Measurements from ENCODE around the gene ENTPD2. TPM values are rescaled to one million over a fixed set of nuclear protein-coding genes. Genes with fewer than 3 reads are reported as not detected.
"Not testable (repeated sequence)": the region's sequence is repeated elsewhere in the genome, so short reads cannot be mapped to it uniquely, and the experiment has no call there.

The ENTPD2 gene
- total and polyA plus RNA-seq, 4 experiments from 2014 or later = not detected

GRCh38 chr9:137064027-137064879, 10.4 kb upstream of the ENTPD2 start:
- ChIA-PET POLR2A (ENCODE audit: partially characterized antibody) (interaction anchor here (0.7 to 1.7 kb wide), 3 partner anchors 12 to 22 kb away, joined by 3 to 4 read pairs (median 4); partner anchors contain the start of genes MAN1B1 and NPDC1), CTCF (ENCODE audit: partially characterized antibody) (interaction anchor here (0.9 to 4.5 kb wide), 19 partner anchors 8 to 278 kb away, joined by 3 to 30 read pairs (median 5); partner anchors contain the start of genes ABCA2, MAN1B1, NPDC1 and UAP1L1)
- Mint-ChIP-seq H3K4me3 (no peak overlapping the region), H3K27me3 (peaks cover 0 to 4% of the 10 kb centered on the region in 2 donors), H3K4me1 (peaks cover 4 to 10% (median 7%) of the 10 kb centered on the region in 4 donors), H3K36me3 (no peaks in the 10 kb centered on the region), H3K9me3 (no peaks in the 10 kb centered on the region), H3K27ac (peak overlapping the region in 2 of 7 donors; percentile 41 to 53)
- Histone ChIP-seq H3K4me3 (ENCODE audit: low read length in 2 of 2) (no peak overlapping the region), H3K4me1 (ENCODE audit: insufficient read depth, low read length) (peaks cover 11% of the 10 kb centered on the region), H3K27me3 (ENCODE audit: insufficient read depth, low read length) (no peaks in the 10 kb centered on the region), H3K36me3 (ENCODE audit: insufficient read depth, low read length) (no peaks in the 10 kb centered on the region), H3K9me3 (ENCODE audit: control insufficient read depth in 1 of 2, low read length in 2 of 2) (no peaks in the 10 kb centered on the region), H3K27ac (ENCODE audit: low read depth, low read length) (no peak overlapping the region)
- intact Hi-C loops (cut with micrococcal nuclease) = no loop called here
- peak in 3 of 5 donors; percentile 34 to 56 (median 40) for DNase-seq

GRCh38 chr9:137063311-137064026, 9.6 kb upstream of the ENTPD2 start:
- H3K4me3 ChIP-seq (ENCODE audit: low read length in 2 of 2) = no peak overlapping the region
- intact Hi-C loops (cut with micrococcal nuclease) = no loop called here

GRCh38 chr9:137062798-137063197, 8.9 kb upstream of the ENTPD2 start:
- DNase-seq; H3K4me1 ChIP-seq (ENCODE audit: insufficient read depth, low read length); H3K27ac ChIP-seq (ENCODE audit: low read depth, low read length); intact Hi-C loops (cut with micrococcal nuclease); H3K27me3 ChIP-seq (ENCODE audit: insufficient read depth, low read length); H3K27ac Mint-ChIP-seq; H3K9me3 Mint-ChIP-seq; POLR2A ChIA-PET (ENCODE audit: partially characterized antibody); H3K36me3 ChIP-seq (ENCODE audit: insufficient read depth, low read length); H3K27me3 Mint-ChIP-seq; H3K9me3 ChIP-seq (ENCODE audit: control insufficient read depth in 1 of 2, low read length in 2 of 2); H3K4me3 ChIP-seq (ENCODE audit: low read length in 2 of 2); H3K4me3 Mint-ChIP-seq; H3K4me1 Mint-ChIP-seq; H3K36me3 Mint-ChIP-seq: not testable (repeated sequence)
- CTCF ChIA-PET (ENCODE audit: partially characterized antibody) = interaction anchor here (1.7 kb wide), 1 partner anchor 33 kb away, joined by 12 read pairs; no protein-coding TSS in a partner anchor

More at GRCh38 chr9:137063311-137064026, 9.6 kb upstream of the ENTPD2 start:
- Mint-ChIP-seq H3K4me3 (no peak overlapping the region), H3K27ac (no peak overlapping the region), H3K9me3 (no peaks in the 10 kb centered on the region), H3K27me3 (peaks cover 0 to 4% of the 10 kb centered on the region in 2 donors), H3K4me1 (peaks cover 4 to 10% (median 7%) of the 10 kb centered on the region in 4 donors), H3K36me3 (no peaks in the 10 kb centered on the region)
- Histone ChIP-seq H3K36me3 (ENCODE audit: insufficient read depth, low read length) (no peaks in the 10 kb centered on the region), H3K27ac (ENCODE audit: low read depth, low read length) (no peak overlapping the region), H3K9me3 (ENCODE audit: control insufficient read depth in 1 of 2, low read length in 2 of 2) (no peaks in the 10 kb centered on the region), H3K27me3 (ENCODE audit: insufficient read depth, low read length) (no peaks in the 10 kb centered on the region), H3K4me1 (ENCODE audit: insufficient read depth, low read length) (peaks cover 6% of the 10 kb centered on the region)
- ChIA-PET CTCF (ENCODE audit: partially characterized antibody) (interaction anchor here (0.9 to 3.8 kb wide), 16 partner anchors 8 to 277 kb away, joined by 3 to 29 read pairs (median 5); partner anchors contain the start of genes MAN1B1, NPDC1 and UAP1L1), POLR2A (ENCODE audit: partially characterized antibody) (interaction anchor here (0.7 to 1.7 kb wide), 3 partner anchors 11 to 23 kb away, joined by 3 to 4 read pairs (median 4); partner anchors contain the start of genes MAN1B1 and NPDC1)
- no peak for DNase-seq

GRCh38 chr9:137062384-137062783, 8.5 kb upstream of the ENTPD2 start:
- H3K27me3 ChIP-seq (ENCODE audit: insufficient read depth, low read length) = no peaks in the 10 kb centered on the region
- Mint-ChIP-seq H3K4me3 (no peak overlapping the region), H3K27me3 (no peaks in the 10 kb centered on the region), H3K9me3 (no peaks in the 10 kb centered on the region), H3K4me1 (peaks cover 0 to 3% (median 3%) of the 10 kb centered on the region in 4 donors), H3K27ac (no peak overlapping the region), H3K36me3 (no peaks in the 10 kb centered on the region)
- ChIA-PET POLR2A (ENCODE audit: partially characterized antibody) (no interaction called here), CTCF (ENCODE audit: partially characterized antibody) (interaction anchor here (1.7 kb wide), 1 partner anchor 33 kb away, joined by 12 read pairs; no protein-coding TSS in a partner anchor)
- no peak overlapping the region for H3K4me3 ChIP-seq (ENCODE audit: low read length in 2 of 2)
- no peak overlapping the region for H3K27ac ChIP-seq (ENCODE audit: low read depth, low read length)
- no peaks in the 10 kb centered on the region for H3K9me3 ChIP-seq (ENCODE audit: control insufficient read depth in 1 of 2, low read length in 2 of 2)
- intact Hi-C loops (cut with micrococcal nuclease) = no loop called here
- no peaks in the 10 kb centered on the region for H3K36me3 ChIP-seq (ENCODE audit: insufficient read depth, low read length)
- H3K4me1 ChIP-seq (ENCODE audit: insufficient read depth, low read length) = no peaks in the 10 kb centered on the region
- no peak for DNase-seq

- DNase-seq = no peak
- Histone ChIP-seq H3K4me3 (ENCODE audit: low read length in 2 of 2) (no peak overlapping the region), H3K9me3 (ENCODE audit: control insufficient read depth in 1 of 2, low read length in 2 of 2) (no peaks in the 10 kb centered on the region), H3K27me3 (ENCODE audit: insufficient read depth, low read length) (no peaks in the 10 kb centered on the region), H3K36me3 (ENCODE audit: insufficient read depth, low read length) (no peaks in the 10 kb centered on the region), H3K4me1 (ENCODE audit: insufficient read depth, low read length) (peaks cover 1% of the 10 kb centered on the region), H3K27ac (ENCODE audit: low read depth, low read length) (no peak overlapping the region)
- ChIA-PET POLR2A (ENCODE audit: partially characterized antibody) (no interaction called here), CTCF (ENCODE audit: partially characterized antibody) (interaction anchor here (0.9 to 3.0 kb wide), 4 partner anchors 8 to 29 kb away, joined by 3 to 12 read pairs (median 10); no protein-coding TSS in a partner anchor)
- H3K9me3 Mint-ChIP-seq = no peaks in the 10 kb centered on the region
- no peaks in the 10 kb centered on the region for H3K27me3 Mint-ChIP-seq
- no peak overlapping the region for H3K27ac Mint-ChIP-seq
- no peaks in the 10 kb centered on the region for H3K4me1 Mint-ChIP-seq
- no peaks in the 10 kb centered on the region for H3K36me3 Mint-ChIP-seq
- intact Hi-C loops (cut with micrococcal nuclease) = no loop called here
- H3K4me3 Mint-ChIP-seq = no peak overlapping the region
Measured at GRCh38 chr9:137058521-137059234, 4.8 kb upstream of the ENTPD2 start.

- no peaks in the 10 kb centered on the region for H3K36me3 ChIP-seq (ENCODE audit: insufficient read depth, low read length)
- H3K9me3 ChIP-seq (ENCODE audit: control insufficient read depth in 1 of 2, low read length in 2 of 2) = no peaks in the 10 kb centered on the region
- ChIA-PET POLR2A (ENCODE audit: partially characterized antibody) (no interaction called here), CTCF (ENCODE audit: partially characterized antibody) (interaction anchor here (0.5 to 3.0 kb wide), 3 partner anchors 10 to 134 kb away, joined by 3 to 12 read pairs (median 11); no protein-coding TSS in a partner anchor)
- Mint-ChIP-seq H3K4me1 (no peaks in the 10 kb centered on the region), H3K9me3 (no peaks in the 10 kb centered on the region), H3K4me3 (peak overlapping the region in 1 of 8 donors; percentile 39), H3K36me3 (no peaks in the 10 kb centered on the region), H3K27me3 (peaks cover 0 to 2% of the 10 kb centered on the region in 2 donors), H3K27ac (no peak overlapping the region)
- DNase-seq = no peak
- peaks cover 11% of the 10 kb centered on the region for H3K4me1 ChIP-seq (ENCODE audit: insufficient read depth, low read length)
- H3K27ac ChIP-seq (ENCODE audit: low read depth, low read length) = no peak overlapping the region
- H3K27me3 ChIP-seq (ENCODE audit: insufficient read depth, low read length) = peaks cover 6% of the 10 kb centered on the region
- intact Hi-C loops (cut with micrococcal nuclease) = no loop called here
- H3K4me3 ChIP-seq (ENCODE audit: low read length in 2 of 2) = no peak overlapping the region
Measured at GRCh38 chr9:137057545-137057944, 3.7 kb upstream of the ENTPD2 start.

All from CD4-positive, alpha-beta memory T cell (primary cell).